HG03442 (cell line): ENCODE data around the gene TGM2.

Experiments used
- ATAC-seq: cut with Tn5 transposase; IDR thresholded peaks from one replicate; pipeline ENCODE4 v1.9.1; 2021; ENCODE audit warnings: mild to moderate bottlenecking, moderate library complexity; ENCODE audit not compliant: unreplicated experiment

Gene TGM2

GRCh38 chr20:38178065-38178491 lies 13.0 kb upstream of the TGM2 start:
- ATAC-seq, result no peak

- no peak for ATAC-seq
Measured at GRCh38 chr20:38177201-38177600, 12.1 kb upstream of the TGM2 start.

GRCh38 chr20:38175304-38176180 lies 10.5 kb upstream of the TGM2 start:
- ATAC-seq, result no peak

- no peak for ATAC-seq
Measured at GRCh38 chr20:38173237-38174156, 8.4 kb upstream of the TGM2 start.

- ATAC-seq, result no peak
Measured at GRCh38 chr20:38172408-38172807, 7.3 kb upstream of the TGM2 start.

- no peak for ATAC-seq
Measured at GRCh38 chr20:38171675-38172043, 6.6 kb upstream of the TGM2 start.

- no peak for ATAC-seq
Measured at GRCh38 chr20:38170826-38171674, 6.0 kb upstream of the TGM2 start.

GRCh38 chr20:38170219-38170825 lies 5.3 kb upstream of the TGM2 start:
- no peak for ATAC-seq

GRCh38 chr20:38169636-38170193 lies 4.6 kb upstream of the TGM2 start:
- no peak for ATAC-seq

- no peak for ATAC-seq
Measured at GRCh38 chr20:38168791-38169589, 3.9 kb upstream of the TGM2 start.

- ATAC-seq, result no peak
Measured at GRCh38 chr20:38167851-38168760, 3.0 kb upstream of the TGM2 start.

GRCh38 chr20:38167328-38167850 lies 2.3 kb upstream of the TGM2 start:
- no peak for ATAC-seq

GRCh38 chr20:38166703-38167233 lies 1.7 kb upstream of the TGM2 start:
- no peak for ATAC-seq

GRCh38 chr20:38165966-38166702 lies 1.1 kb upstream of the TGM2 start:
- ATAC-seq, result no peak

GRCh38 chr20:38164624-38165088 lies 414 bp downstream of the TGM2 start:
- no peak for ATAC-seq

- no peak for ATAC-seq
Measured at GRCh38 chr20:38164069-38164468, 1.0 kb downstream of the TGM2 start.
